HFF-Myc (cell line): ENCODE results near the gene COX6A1.

Experiments used
- DNase-seq: peaks from one replicate; pipeline ENCODE4 v3.0.0-alpha.2; 2011; ENCODE audit warnings: low read depth; ENCODE audit errors: extremely low read depth
- H3K4me3 ChIP-seq: replicated peaks from 2 replicates; pipeline ENCODE4 v1.5.1; 2011; ENCODE audit warnings: low read depth, mild to moderate bottlenecking, control low read depth, low read length
- CTCF ChIP-seq: IDR thresholded peaks from 2 replicates; pipeline ENCODE4 v1.5.1; 2012; ENCODE audit warnings: mild to moderate bottlenecking, low read depth, low read length, control low read depth; ENCODE audit errors: missing control alignments

The COX6A1 gene

GRCh38 chr12:120412421-120412820, 25.5 kb upstream of the COX6A1 start:
- DNase-seq = no peak
- no peak overlapping the region for H3K4me3 ChIP-seq
- no peak for TF ChIP-seq CTCF

- DNase-seq = no peak
- TF ChIP-seq CTCF = no peak
- H3K4me3 ChIP-seq = no peak overlapping the region
These were observed 23.8 kb upstream of the COX6A1 start for GRCh38 chr12:120413901-120414695.

- H3K4me3 ChIP-seq = no peak overlapping the region
- TF ChIP-seq CTCF = no peak
- DNase-seq = no peak
These were observed 21.3 kb upstream of the COX6A1 start for GRCh38 chr12:120416490-120417216.

GRCh38 chr12:120417917-120418580, 19.9 kb upstream of the COX6A1 start:
- no peak overlapping the region for H3K4me3 ChIP-seq
- no peak for DNase-seq
- TF ChIP-seq CTCF = no peak

- H3K4me3 ChIP-seq = no peak overlapping the region
- no peak for DNase-seq
- TF ChIP-seq CTCF = no peak
These were observed 16.2 kb upstream of the COX6A1 start for GRCh38 chr12:120421701-120422100.

- TF ChIP-seq CTCF = no peak
- H3K4me3 ChIP-seq = no peak overlapping the region
- no peak for DNase-seq
These were observed 14.9 kb upstream of the COX6A1 start for GRCh38 chr12:120422892-120423456.
